OCI-LY3 (cell line): ENCODE results near the gene UBA6.

Experiments used
- CTCF ChIP-seq: fragments of 200-600, 300-600 bp; sonication (generic); IDR thresholded peaks from 2 replicates; pipeline ENCODE4 v1.5.1; 2014; ENCODE audit warnings: antibody characterized with exemption, low read length, low read depth
- EZH2phosphoT487 ChIP-seq: fragments of 200-600 bp; shearing (Covaris generic); IDR thresholded peaks from 2 replicates; pipeline ENCODE4 v1.6.1; 2018; ENCODE audit warnings: antibody characterized with exemption, mixed run types, low read depth

GRCh38 chr4:67593741-67594175 is 107.2 kb downstream of the UBA6 start:
- TF ChIP-seq CTCF = no peak
- TF ChIP-seq EZH2phosphoT487 = no peak
